Glutamatergic neuron (in vitro differentiated cells): ENCODE measurements around the gene AHCYL2. TPM values are rescaled to one million over a fixed set of nuclear protein-coding genes. Genes with fewer than 3 reads are reported as not detected.

Experiments used
- DNase-seq: peaks from one replicate; pipeline ENCODE4 v3.0.0; 2022
- H3K27ac Mint-ChIP-seq: one replicate; pipeline ENCODE4 v1.8.0; 2020; ENCODE audit warnings: mild to moderate bottlenecking, mixed read lengths, inconsistent platforms; ENCODE audit not compliant: unreplicated experiment
- H3K27me3 Mint-ChIP-seq: one replicate; pipeline ENCODE4 v1.8.0; 2020; ENCODE audit warnings: mild to moderate bottlenecking, moderate library complexity, mixed read lengths, inconsistent platforms; ENCODE audit not compliant: unreplicated experiment
- H3K36me3 Mint-ChIP-seq: one replicate; pipeline ENCODE4 v1.8.0; 2020; ENCODE audit warnings: mild to moderate bottlenecking, mixed read lengths, inconsistent platforms; ENCODE audit not compliant: unreplicated experiment
- H3K4me1 Mint-ChIP-seq: one replicate; pipeline ENCODE4 v1.8.0; 2020; ENCODE audit warnings: mild to moderate bottlenecking, low read depth, mixed read lengths, inconsistent platforms; ENCODE audit not compliant: unreplicated experiment
- H3K4me3 Mint-ChIP-seq: one replicate; pipeline ENCODE4 v1.8.0; 2020; ENCODE audit warnings: mild to moderate bottlenecking, mixed read lengths, inconsistent platforms; ENCODE audit not compliant: unreplicated experiment
- H3K9me3 Mint-ChIP-seq: one replicate; pipeline ENCODE4 v1.8.0; 2020; ENCODE audit warnings: mild to moderate bottlenecking, moderate library complexity, mixed read lengths, inconsistent platforms; ENCODE audit not compliant: unreplicated experiment
- CTCF ChIP-seq: fragments of 200-600 bp; sonication (generic); IDR thresholded peaks from one replicate; pipeline ENCODE4 v1.5.0; 2021; ENCODE audit not compliant: partially characterized antibody, unreplicated experiment
- total RNA-seq: library from RNA; stranded (reverse); fragmentation: NEBNext Ultra II Directional; extraction: Animal tissue kit (Norgen Biotek cat#: 25700); gene quantifications from one replicate; pipeline ENCODE4 v1.2.1, GENCODE V29; 2021; ENCODE audit not compliant: unreplicated experiment

The AHCYL2 gene
- total RNA-seq, 1 donor from 2014 or later: 16.8 TPM

GRCh38 chr7:129452589-129453231 is 227.9 kb downstream of the AHCYL2 start:
- H3K36me3 Mint-ChIP-seq: peaks cover 9% of the 10 kb centered on the region
- peaks cover 2% of the 10 kb centered on the region for H3K4me1 Mint-ChIP-seq
- peaks cover 3% of the 10 kb centered on the region for H3K27me3 Mint-ChIP-seq
- no peak overlapping the region for H3K4me3 Mint-ChIP-seq
- TF ChIP-seq CTCF: no peak
- no peak overlapping the region for H3K27ac Mint-ChIP-seq
- H3K9me3 Mint-ChIP-seq: peaks cover 7% of the 10 kb centered on the region
- DNase-seq: no peak

GRCh38 chr7:129453510-129454248 is 228.8 kb downstream of the AHCYL2 start:
- Mint-ChIP-seq H3K27ac (no peak overlapping the region), H3K36me3 (peaks cover 6% of the 10 kb centered on the region)
- no peak for TF ChIP-seq CTCF

GRCh38 chr7:129454249-129454551 is 229.4 kb downstream of the AHCYL2 start:
- H3K36me3 Mint-ChIP-seq: peaks cover 1% of the 10 kb centered on the region

More at GRCh38 chr7:129453510-129454248, 228.8 kb downstream of the AHCYL2 start:
- no peak for DNase-seq
- H3K9me3 Mint-ChIP-seq: peaks cover 5% of the 10 kb centered on the region
- H3K27me3 Mint-ChIP-seq: peaks cover 3% of the 10 kb centered on the region
- H3K4me1 Mint-ChIP-seq: peaks cover 4% of the 10 kb centered on the region
- no peak overlapping the region for H3K4me3 Mint-ChIP-seq

GRCh38 chr7:129456421-129456820 is 231.6 kb downstream of the AHCYL2 start:
- no peaks in the 10 kb centered on the region for H3K9me3 Mint-ChIP-seq
- H3K27ac Mint-ChIP-seq: no peak overlapping the region
- H3K27me3 Mint-ChIP-seq: no peaks in the 10 kb centered on the region

More at GRCh38 chr7:129454249-129454551, 229.4 kb downstream of the AHCYL2 start:
- no peak for DNase-seq
- peaks cover 1% of the 10 kb centered on the region for H3K27me3 Mint-ChIP-seq
- H3K4me3 Mint-ChIP-seq: no peak overlapping the region
- peaks cover 3% of the 10 kb centered on the region for H3K9me3 Mint-ChIP-seq
- no peak for TF ChIP-seq CTCF
- no peak overlapping the region for H3K27ac Mint-ChIP-seq
- peaks cover 4% of the 10 kb centered on the region for H3K4me1 Mint-ChIP-seq

More at GRCh38 chr7:129456421-129456820, 231.6 kb downstream of the AHCYL2 start:
- no peak for TF ChIP-seq CTCF
- DNase-seq: no peak
- no peak overlapping the region for H3K4me3 Mint-ChIP-seq
- H3K4me1 Mint-ChIP-seq: peaks cover 4% of the 10 kb centered on the region
- H3K36me3 Mint-ChIP-seq: no peaks in the 10 kb centered on the region
